ENCODE data around the gene CPNE2. TPM values are rescaled to one million over a fixed set of nuclear protein-coding genes. Genes with fewer than 3 reads are reported as not detected.
A peak's percentile ranks its signal among the peaks of the same experiment; 100 is the strongest.

Gene CPNE2
- total RNA-seq, 1 experiment from 2014 or later, result 51.5 TPM

- peak; percentile 42 for DNase-seq (ENCODE audit: low read depth)
These were observed 100.5 kb downstream of the CPNE2 start for GRCh38 chr16:57192720-57193486.

DNA sequence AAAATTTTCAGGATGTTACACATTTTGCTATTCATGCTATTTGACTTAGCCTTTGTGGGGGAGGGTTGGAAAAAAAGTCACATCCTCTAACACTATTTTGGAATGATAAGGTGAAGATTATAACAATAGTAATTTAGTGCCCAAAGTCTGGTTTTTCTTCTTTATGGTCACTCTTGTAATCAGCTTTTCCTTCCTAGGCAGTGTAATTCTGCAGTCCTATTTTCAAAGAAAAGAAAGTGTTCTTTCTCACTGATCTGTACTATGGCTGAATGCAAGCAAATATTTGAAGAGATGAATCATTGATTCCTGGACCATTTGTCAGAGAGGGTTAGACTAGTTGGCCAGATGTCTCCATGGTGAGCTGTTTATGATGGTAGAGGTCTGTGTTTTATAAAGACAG is 102.1 kb downstream of the CPNE2 start:
- peak; percentile 94 for DNase-seq (ENCODE audit: low read depth)

DNA sequence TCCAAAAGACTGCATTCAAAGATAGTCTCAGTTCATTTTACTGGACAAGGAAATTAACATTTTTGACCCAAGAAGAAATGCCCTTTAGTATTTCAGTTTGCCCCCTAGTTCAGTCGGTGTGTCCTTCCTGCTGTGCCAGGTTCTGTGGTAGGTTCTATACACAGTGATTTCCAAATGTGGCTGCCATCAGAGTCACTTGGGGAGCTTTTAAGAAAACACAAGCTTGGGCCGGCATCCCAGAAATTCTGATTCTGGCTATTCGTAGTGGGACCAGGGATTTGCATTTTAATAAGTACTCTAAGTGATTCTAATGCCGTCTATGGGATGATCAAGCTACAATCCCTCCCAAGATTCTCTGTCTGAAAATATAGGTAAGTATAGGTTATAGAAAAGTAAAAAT is 103.9 kb downstream of the CPNE2 start:
- DNase-seq (ENCODE audit: low read depth), result no peak

DNA sequence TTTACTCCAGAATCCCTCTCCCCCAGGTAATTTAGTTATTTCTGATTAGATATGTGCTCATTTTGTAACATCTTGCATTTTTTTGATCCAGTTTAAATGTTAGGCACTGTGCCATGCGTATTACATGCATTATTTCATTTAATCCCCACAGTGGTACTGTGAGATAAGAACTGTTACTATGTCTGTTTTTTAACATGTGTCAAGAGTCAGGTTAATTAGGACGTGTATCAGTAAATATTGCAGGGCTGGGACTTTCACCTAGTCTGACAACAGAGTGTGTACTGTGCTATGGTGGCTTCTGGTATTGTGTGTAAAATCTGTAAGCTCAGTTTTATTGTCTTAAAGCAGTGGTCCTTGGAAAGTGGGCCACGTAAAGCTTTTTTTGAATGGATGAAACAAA is 104.4 kb downstream of the CPNE2 start:
- DNase-seq (ENCODE audit: low read depth), result no peak

Other genes with a start within 250 kb of the CPNE2 start
- not detected in 2 replicates for gene SLC12A3, start 227.4 kb upstream of the CPNE2 start, total RNA-seq (2014; rRNA removed; shearing (Covaris generic))
- 38.9 and 65.3 TPM in 2 replicates for gene HERPUD1, start 160.4 kb upstream of the CPNE2 start, total RNA-seq (2014; rRNA removed; shearing (Covaris generic))
- not detected in 2 replicates for gene CETP, start 130.6 kb upstream of the CPNE2 start, total RNA-seq (2014; rRNA removed; shearing (Covaris generic))
- gene NLRC5, start 103.0 kb upstream of the CPNE2 start, total RNA-seq (2014; rRNA removed; shearing (Covaris generic)), result 13.6 and 14.3 TPM in 2 replicates
- 89.3 and 102 TPM in 2 replicates for gene PSME3IP1, start 93.5 kb downstream of the CPNE2 start, total RNA-seq (2014; rRNA removed; shearing (Covaris generic))
- 28.1 and 36.6 TPM in 2 replicates for gene RSPRY1, start 93.7 kb downstream of the CPNE2 start, total RNA-seq (2014; rRNA removed; shearing (Covaris generic))
- gene ARL2BP, start 152.7 kb downstream of the CPNE2 start, total RNA-seq (2014; rRNA removed; shearing (Covaris generic)), result 55.3 and 70.5 TPM in 2 replicates
- gene PLLP, start 192.1 kb downstream of the CPNE2 start, total RNA-seq (2014; rRNA removed; shearing (Covaris generic)), result 0.20 and 1.3 TPM in 2 replicates

Data from HT1080 (cell line).